ENCODE measurements around the gene EEF1A1. TPM values are rescaled to one million over a fixed set of nuclear protein-coding genes. Genes with fewer than 3 reads are reported as not detected.
"Not testable (repeated sequence)": the region's sequence is repeated elsewhere in the genome, so short reads cannot be mapped to it uniquely, and the experiment has no call there.

Gene EEF1A1
- total and polyA plus RNA-seq, 3 donors from 2014 or later: 2,869 to 5,086 (median 5,046) TPM

DNA sequence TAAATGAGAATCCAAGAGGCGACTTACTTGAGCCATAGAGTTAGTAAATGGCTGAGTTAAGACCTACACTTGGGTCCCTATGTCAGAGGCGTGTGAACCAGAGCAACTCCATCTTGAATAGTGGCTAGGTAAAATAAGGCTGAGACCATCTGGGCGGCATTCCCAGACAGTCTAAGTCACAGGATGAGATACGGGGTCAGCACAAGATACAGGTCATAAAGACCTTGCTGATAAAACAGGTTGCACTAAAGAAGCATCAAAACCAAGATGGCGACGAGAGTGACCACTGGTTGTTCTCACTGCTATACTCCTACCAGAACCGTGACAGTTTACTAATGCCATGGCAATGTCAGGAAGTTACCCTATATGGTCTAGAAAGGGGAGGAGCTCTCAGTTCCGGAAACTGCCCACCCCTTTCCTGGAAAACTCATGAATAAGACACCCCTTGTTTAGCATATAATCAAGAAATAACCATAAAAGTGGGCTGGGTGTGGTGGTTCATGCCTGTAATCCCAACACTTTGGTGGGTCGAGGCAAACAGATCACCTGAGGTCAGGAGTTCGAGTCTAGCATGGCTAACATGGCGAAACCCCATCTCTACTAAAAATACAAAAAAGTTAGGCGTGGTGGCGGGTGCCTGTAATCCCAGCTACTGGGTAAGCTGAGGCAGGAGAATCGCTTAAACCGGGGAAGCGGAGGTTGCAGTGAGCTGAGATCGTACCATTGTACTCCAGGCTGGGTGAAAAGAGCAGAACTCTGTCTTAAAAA, 43.9 kb upstream of the EEF1A1 start:
- intact Hi-C loops (cut with DNase I; ENCODE audit: low total_unique reads): no loop called here
- Histone ChIP-seq H3K27ac (no peak overlapping the region), H3K9me3 (no peaks in the 10 kb centered on the region), H3K27me3 (no peaks in the 10 kb centered on the region), H3K4me3 (no peak overlapping the region), H3K4me1 (no peaks in the 10 kb centered on the region), H3K36me3 (ENCODE audit: low read depth, missing control alignments) (no peaks in the 10 kb centered on the region)
- 93 to 95% methylated on average over 17 of the region's 17 CpGs for WGBS, 2 donors
- no peak for DNase-seq
- no peak for TF ChIP-seq POLR2A (IDR thresholded peaks at IDR 0.05)
- TF ChIP-seq, protein P1, sequence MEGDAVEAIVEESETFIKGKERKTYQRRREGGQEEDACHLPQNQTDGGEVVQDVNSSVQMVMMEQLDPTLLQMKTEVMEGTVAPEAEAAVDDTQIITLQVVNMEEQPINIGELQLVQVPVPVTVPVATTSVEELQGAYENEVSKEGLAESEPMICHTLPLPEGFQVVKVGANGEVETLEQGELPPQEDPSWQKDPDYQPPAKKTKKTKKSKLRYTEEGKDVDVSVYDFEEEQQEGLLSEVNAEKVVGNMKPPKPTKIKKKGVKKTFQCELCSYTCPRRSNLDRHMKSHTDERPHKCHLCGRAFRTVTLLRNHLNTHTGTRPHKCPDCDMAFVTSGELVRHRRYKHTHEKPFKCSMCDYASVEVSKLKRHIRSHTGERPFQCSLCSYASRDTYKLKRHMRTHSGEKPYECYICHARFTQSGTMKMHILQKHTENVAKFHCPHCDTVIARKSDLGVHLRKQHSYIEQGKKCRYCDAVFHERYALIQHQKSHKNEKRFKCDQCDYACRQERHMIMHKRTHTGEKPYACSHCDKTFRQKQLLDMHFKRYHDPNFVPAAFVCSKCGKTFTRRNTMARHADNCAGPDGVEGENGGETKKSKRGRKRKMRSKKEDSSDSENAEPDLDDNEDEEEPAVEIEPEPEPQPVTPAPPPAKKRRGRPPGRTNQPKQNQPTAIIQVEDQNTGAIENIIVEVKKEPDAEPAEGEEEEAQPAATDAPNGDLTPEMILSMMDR (IDR thresholded peaks at IDR 0.05): no peak

DNA sequence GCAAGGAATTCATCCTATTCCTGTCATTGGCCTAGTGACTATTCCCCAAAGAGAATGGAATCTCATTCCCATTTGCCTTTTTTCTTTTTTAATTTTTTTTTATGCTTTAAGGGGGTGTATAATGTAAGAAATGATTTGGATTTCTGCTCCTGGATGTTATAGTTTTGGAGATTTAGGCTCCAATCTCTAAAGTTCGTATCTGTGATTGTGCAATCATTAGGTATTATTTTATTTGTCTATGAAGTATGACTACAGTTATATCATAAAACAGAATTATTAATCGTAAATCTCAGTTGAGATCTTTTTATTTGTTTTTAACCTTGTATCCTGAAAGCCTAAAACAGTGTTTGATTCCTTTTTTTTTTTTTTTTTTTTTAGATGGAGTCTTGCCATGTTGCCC, 41.7 kb upstream of the EEF1A1 start:
- WGBS, 2 donors: 86 to 94% methylated on average over 2 of the region's 2 CpGs
- Histone ChIP-seq H3K9me3 (no peaks in the 10 kb centered on the region), H3K4me1 (no peaks in the 10 kb centered on the region), H3K27ac (no peak overlapping the region), H3K27me3 (no peaks in the 10 kb centered on the region), H3K4me3 (no peak overlapping the region), H3K36me3 (ENCODE audit: low read depth, missing control alignments) (no peaks in the 10 kb centered on the region)
- intact Hi-C loops (cut with DNase I; ENCODE audit: low total_unique reads): no loop called here
- no peak for TF ChIP-seq POLR2A (IDR thresholded peaks at IDR 0.05)
- TF ChIP-seq, protein P1 (IDR thresholded peaks at IDR 0.05): no peak
- DNase-seq: no peak

DNA sequence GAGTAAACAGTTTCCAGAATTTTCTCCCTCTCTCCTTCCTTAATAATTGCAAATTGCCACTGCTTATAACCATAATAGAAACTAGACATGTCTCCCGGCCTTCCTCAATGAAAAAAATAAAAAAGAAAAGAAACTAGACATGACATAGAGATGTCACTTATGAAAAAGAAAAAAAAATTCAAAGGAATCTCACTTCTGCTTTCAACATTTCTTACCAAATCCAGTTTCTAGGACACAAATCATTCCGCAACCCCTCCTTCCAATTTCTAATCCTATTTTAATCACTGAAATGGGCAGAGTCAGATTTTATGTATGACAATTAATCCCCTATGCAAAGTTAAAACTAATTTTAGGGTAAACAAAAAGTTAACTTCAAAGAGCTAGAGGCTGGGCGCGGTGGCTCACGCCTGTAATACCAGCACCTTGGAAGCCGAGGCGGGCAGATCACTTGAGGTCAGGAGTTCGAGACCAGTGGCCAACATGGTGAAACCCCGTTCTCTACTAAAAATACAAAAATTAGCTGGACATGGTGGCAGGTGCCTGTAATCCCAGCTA, 40.1 kb upstream of the EEF1A1 start:
- Histone ChIP-seq H3K27me3 (no peaks in the 10 kb centered on the region), H3K9me3 (no peaks in the 10 kb centered on the region), H3K4me1 (no peaks in the 10 kb centered on the region), H3K36me3 (ENCODE audit: low read depth, missing control alignments) (no peaks in the 10 kb centered on the region), H3K4me3 (no peak overlapping the region), H3K27ac (no peak overlapping the region)
- no peak for DNase-seq
- TF ChIP-seq, protein P1 (IDR thresholded peaks at IDR 0.05): no peak
- TF ChIP-seq POLR2A (IDR thresholded peaks at IDR 0.05): no peak
- intact Hi-C loops (cut with DNase I; ENCODE audit: low total_unique reads): no loop called here
- 92 to 93% methylated on average over 9 of the region's 9 CpGs for WGBS, 2 donors

DNA sequence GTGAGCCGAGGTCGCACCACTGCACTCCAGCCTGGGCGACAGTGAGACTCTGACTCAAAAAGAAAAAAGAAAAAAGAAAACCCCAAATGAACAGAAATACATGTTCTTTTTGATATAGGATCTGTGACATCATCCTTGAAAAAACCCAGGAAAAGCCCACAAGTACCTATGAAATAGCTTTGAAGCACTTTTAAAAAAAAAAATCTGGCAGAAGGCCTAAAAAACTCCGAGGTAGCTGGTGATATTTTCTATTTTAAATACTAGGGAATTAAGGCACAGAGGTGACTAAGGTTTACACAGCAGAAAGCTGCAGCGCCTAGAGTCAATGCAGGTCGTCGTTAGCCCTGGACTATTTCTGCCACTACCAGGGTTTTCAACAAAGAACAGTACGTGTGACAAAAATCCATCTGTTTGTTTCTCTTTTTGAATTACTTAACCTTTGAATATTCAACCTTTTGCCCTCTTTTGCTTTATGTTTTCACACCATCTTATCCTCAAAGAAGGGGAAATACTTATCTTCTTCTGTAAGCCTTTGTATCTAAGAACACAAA, 39.4 kb upstream of the EEF1A1 start:
- 73 to 74% methylated on average over 8 of the region's 8 CpGs for WGBS, 2 donors
- Histone ChIP-seq H3K27me3 (no peaks in the 10 kb centered on the region), H3K9me3 (no peaks in the 10 kb centered on the region), H3K4me3 (no peak overlapping the region), H3K4me1 (no peaks in the 10 kb centered on the region), H3K36me3 (ENCODE audit: low read depth, missing control alignments) (no peaks in the 10 kb centered on the region), H3K27ac (no peak overlapping the region)
- intact Hi-C loops (cut with DNase I; ENCODE audit: low total_unique reads): no loop called here
- no peak for TF ChIP-seq POLR2A (IDR thresholded peaks at IDR 0.05)
- TF ChIP-seq, protein P1 (IDR thresholded peaks at IDR 0.05): no peak
- no peak for DNase-seq

DNA sequence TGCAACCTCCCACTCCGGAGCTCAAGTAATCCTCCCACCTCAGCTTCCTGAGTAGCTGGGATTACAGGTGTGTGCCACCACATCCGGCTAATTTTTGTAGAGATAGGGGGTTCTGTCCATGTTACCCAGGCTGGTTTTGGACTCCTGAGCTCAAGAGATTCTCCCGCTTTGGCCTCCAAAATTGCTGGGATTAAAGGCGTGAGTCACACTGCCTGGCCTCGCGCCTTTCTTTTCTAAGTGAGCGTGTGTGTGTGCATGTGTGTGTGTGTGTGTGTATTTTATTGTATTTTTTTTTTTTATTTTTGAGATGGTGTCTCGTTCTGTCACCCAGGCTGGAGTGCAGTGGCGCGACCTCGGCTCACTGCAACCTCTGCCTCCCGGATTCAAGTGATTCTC, 38.6 kb upstream of the EEF1A1 start:
- H3K4me1 ChIP-seq; H3K27me3 ChIP-seq; H3K4me3 ChIP-seq; intact Hi-C loops (cut with DNase I; ENCODE audit: low total_unique reads); H3K9me3 ChIP-seq; DNase-seq; H3K27ac ChIP-seq; H3K36me3 ChIP-seq (ENCODE audit: low read depth, missing control alignments): not testable (repeated sequence)
- WGBS, 2 donors: 90 to 96% methylated on average over 12 of the region's 12 CpGs

All from testis (tissue), 3 donors.